PC-9 (cell line): ENCODE results near the gene PRKD3. TPM values are rescaled to one million over a fixed set of nuclear protein-coding genes. Genes with fewer than 3 reads are reported as not detected.

ENCODE experiments used
- BruUV-seq: library from RNA; stranded (reverse); fragments of 400-500 nt; replicated peaks from 2 replicates; lab custom pipeline; 2021; lab: Mats Ljungman, UMichigan
- CTCF ChIA-PET: fragments of 300-600 bp; sonication (Branson Sonifier 250); formaldehyde crosslinking; loops from one replicate; lab custom pipeline; 2022; ENCODE audit warnings: antibody characterized with exemption; lab: Charles Lee
- POLR2A ChIA-PET: fragments of 300-600 bp; sonication (Branson Sonifier 250); formaldehyde crosslinking; loops from one replicate; lab custom pipeline; 2022; ENCODE audit warnings: antibody characterized with exemption; ENCODE audit not compliant: unreplicated experiment; lab: Charles Lee
- DNase-seq, 2 experiments: peaks; one replicate each; pipeline versions ENCODE4 v3.0.0 to v3.0.0-alpha.2; 2015 to 2022; ENCODE audit warnings: mixed read lengths in 1 of 2
- H2AFZ ChIP-seq: fragments of 200-600 bp; sonication (generic); 2 replicates; pipeline ENCODE4 v1.8.1; 2017; ENCODE audit warnings: antibody characterized with exemption
- H3F3A ChIP-seq: fragments of 200-600 bp; sonication (generic); 2 replicates; pipeline ENCODE4 v1.8.1; 2017; ENCODE audit warnings: antibody characterized with exemption, mild to moderate bottlenecking, low read depth; ENCODE audit not compliant: insufficient read depth
- H3K27ac ChIP-seq: fragments of 200-600 bp; sonication (generic); 2 replicates; pipeline ENCODE4 v1.6.1; 2016; ENCODE audit warnings: mixed run types
- H3K27me3 ChIP-seq: fragments of 200-600 bp; sonication (generic); 2 replicates; pipeline ENCODE4 v1.6.1; 2016; ENCODE audit warnings: low read depth, mixed run types; ENCODE audit not compliant: insufficient read depth
- H3K36me3 ChIP-seq: fragments of 200-600 bp; sonication (generic); 2 replicates; pipeline ENCODE4 v1.6.1; 2016; ENCODE audit warnings: low read depth, mixed run types
- H3K4me1 ChIP-seq: fragments of 200-600 bp; sonication (generic); replicated peaks from 2 replicates; pipeline ENCODE4 v1.6.1; 2016; ENCODE audit warnings: mixed run types; ENCODE audit not compliant: insufficient read depth
- H3K4me2 ChIP-seq: fragments of 200-600 bp; sonication (generic); 2 replicates; pipeline ENCODE4 v1.6.1; 2017; ENCODE audit warnings: mixed run types
- H3K4me3 ChIP-seq: fragments of 200-600 bp; sonication (generic); 2 replicates; pipeline ENCODE4 v1.6.1; 2016; ENCODE audit warnings: mixed run types
- H3K79me2 ChIP-seq: fragments of 200-600 bp; sonication (generic); 2 replicates; pipeline ENCODE4 v1.6.1; 2017; ENCODE audit warnings: low read depth, mixed run types
- H3K9me2 ChIP-seq: fragments of 200-600 bp; sonication (generic); 2 replicates; pipeline ENCODE4 v1.8.1; 2017; ENCODE audit warnings: mild to moderate bottlenecking; ENCODE audit not compliant: insufficient read depth
- H3K9me3 ChIP-seq: fragments of 200-600 bp; sonication (generic); 2 replicates; pipeline ENCODE4 v1.8.1; 2016; ENCODE audit warnings: low read depth; ENCODE audit not compliant: insufficient read depth
- H4K20me1 ChIP-seq: fragments of 200-600 bp; sonication (generic); 2 replicates; pipeline ENCODE4 v1.8.1; 2017; ENCODE audit not compliant: insufficient read depth
- EZH2 ChIP-seq: fragments of 200-600 bp; sonication (generic); IDR thresholded peaks from 2 replicates; pipeline ENCODE4 v1.8.0; 2017; ENCODE audit warnings: antibody characterized with exemption, low read depth
- intact Hi-C: fragments of 100-400 bp; cut with micrococcal nuclease; formaldehyde crosslinking; loops from one replicate; pipeline ENCODE4 v1.10.0; 2022; ENCODE audit not compliant: unreplicated experiment
- total RNA-seq: library from RNA; stranded (reverse); gene quantifications from 2 replicates; pipeline ENCODE4 v1.2.3, GENCODE V29; 2021
- TF ChIP-seq, protein P1 (sequence below): fragments of 200-600 bp; sonication (generic); conservative IDR thresholded peaks from 2 replicates; pipeline ENCODE4 v1.6.1; 2017; ENCODE audit warnings: mixed run types, antibody characterized with exemption, mild to moderate bottlenecking, moderate library complexity

Gene PRKD3
- total RNA-seq, 1 experiment from 2014 or later: 27.5 TPM

DNA sequence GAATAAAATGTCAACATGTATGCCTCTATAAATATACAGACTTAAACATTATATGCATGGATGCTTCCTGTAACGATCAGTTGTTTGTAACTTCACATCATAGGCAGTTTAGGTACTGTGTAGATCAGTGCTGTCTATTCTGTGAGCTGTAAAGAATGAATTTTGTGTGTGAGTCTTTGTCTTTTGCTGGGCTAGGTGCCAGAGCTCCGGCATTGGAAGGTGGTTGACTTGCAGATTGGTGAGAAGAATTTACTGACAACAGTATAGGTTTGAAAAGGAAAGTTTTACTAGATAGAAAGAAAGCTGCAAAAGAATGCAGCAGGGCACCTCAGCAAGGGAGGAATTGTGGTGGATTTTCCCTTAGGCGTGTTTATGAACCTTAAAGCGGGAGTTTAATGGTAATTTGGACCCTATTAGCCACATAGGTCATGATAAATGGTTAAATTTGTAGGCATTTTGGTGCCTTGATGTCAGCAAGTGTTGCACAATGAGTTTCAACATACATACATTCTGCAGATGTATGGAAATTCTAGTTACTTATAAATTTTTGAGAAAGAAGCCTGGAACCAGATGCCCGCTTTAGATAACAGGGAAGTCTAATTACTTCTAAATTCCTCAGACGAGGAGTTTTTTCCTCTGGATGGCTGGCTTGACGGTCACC lies 13.1 kb upstream of the PRKD3 start:
- H3K4me2 ChIP-seq: no peak overlapping the region
- no peak for DNase-seq
- H3K27ac ChIP-seq: no peak overlapping the region
- no peaks in the 10 kb centered on the region for H3K9me2 ChIP-seq
- H3K9me3 ChIP-seq: no peaks in the 10 kb centered on the region
- no peaks in the 10 kb centered on the region for H3K36me3 ChIP-seq
- no peaks in the 10 kb centered on the region for H3K27me3 ChIP-seq
- intact Hi-C loops: no loop called here
- ChIA-PET POLR2A (no interaction called here), CTCF (interaction anchor here (0.6 kb wide), 1 partner anchor 69 kb away, joined by 5 read pairs; no protein-coding TSS in a partner anchor)
- no peaks in the 10 kb centered on the region for H3F3A ChIP-seq
- BruUV-seq: no TSS peak
- no peak for TF ChIP-seq EZH2
- TF ChIP-seq, protein P1, sequence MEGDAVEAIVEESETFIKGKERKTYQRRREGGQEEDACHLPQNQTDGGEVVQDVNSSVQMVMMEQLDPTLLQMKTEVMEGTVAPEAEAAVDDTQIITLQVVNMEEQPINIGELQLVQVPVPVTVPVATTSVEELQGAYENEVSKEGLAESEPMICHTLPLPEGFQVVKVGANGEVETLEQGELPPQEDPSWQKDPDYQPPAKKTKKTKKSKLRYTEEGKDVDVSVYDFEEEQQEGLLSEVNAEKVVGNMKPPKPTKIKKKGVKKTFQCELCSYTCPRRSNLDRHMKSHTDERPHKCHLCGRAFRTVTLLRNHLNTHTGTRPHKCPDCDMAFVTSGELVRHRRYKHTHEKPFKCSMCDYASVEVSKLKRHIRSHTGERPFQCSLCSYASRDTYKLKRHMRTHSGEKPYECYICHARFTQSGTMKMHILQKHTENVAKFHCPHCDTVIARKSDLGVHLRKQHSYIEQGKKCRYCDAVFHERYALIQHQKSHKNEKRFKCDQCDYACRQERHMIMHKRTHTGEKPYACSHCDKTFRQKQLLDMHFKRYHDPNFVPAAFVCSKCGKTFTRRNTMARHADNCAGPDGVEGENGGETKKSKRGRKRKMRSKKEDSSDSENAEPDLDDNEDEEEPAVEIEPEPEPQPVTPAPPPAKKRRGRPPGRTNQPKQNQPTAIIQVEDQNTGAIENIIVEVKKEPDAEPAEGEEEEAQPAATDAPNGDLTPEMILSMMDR: no peak
- H2AFZ ChIP-seq: no peak overlapping the region
- H3K4me1 ChIP-seq: no peaks in the 10 kb centered on the region
- H3K79me2 ChIP-seq: no peaks in the 10 kb centered on the region
- H3K4me3 ChIP-seq: no peak overlapping the region
- no peaks in the 10 kb centered on the region for H4K20me1 ChIP-seq

DNA sequence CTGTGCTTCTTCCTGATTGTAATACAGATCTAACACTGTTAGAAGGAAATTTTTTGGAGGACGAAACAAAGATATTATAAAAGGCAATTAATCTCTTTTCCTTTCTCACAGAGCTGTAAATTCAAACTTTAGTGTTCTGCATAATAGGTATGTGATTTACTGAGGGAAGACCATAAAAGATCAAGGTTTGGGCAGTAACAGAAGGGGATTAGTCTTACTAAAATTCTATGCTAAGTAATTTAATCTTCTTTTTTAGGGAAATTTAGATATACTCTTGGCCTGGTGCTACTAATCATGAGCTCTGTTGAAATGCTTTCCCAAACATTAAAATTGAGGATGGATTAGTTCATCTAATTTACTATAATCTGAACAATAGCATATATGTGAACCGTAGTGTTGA lies 11.0 kb upstream of the PRKD3 start:
- intact Hi-C loops: no loop called here
- POLR2A ChIA-PET: interaction anchor here (0.6 kb wide), 1 partner anchor 22 kb away, joined by 10 read pairs; no protein-coding TSS in a partner anchor
- H3K4me3 ChIP-seq: no peak overlapping the region
- H3K36me3 ChIP-seq: no peaks in the 10 kb centered on the region
- H3K9me3 ChIP-seq: no peaks in the 10 kb centered on the region
- no peak overlapping the region for H2AFZ ChIP-seq
- no peak overlapping the region for H3K27ac ChIP-seq
- DNase-seq: no peak
- H3K9me2 ChIP-seq: no peaks in the 10 kb centered on the region
- no peaks in the 10 kb centered on the region for H3K27me3 ChIP-seq
- TF ChIP-seq, protein P1: no peak
- no peak for TF ChIP-seq EZH2
- no peaks in the 10 kb centered on the region for H3K79me2 ChIP-seq
- CTCF ChIA-PET: no interaction called here
- H4K20me1 ChIP-seq: no peaks in the 10 kb centered on the region
- no peaks in the 10 kb centered on the region for H3K4me1 ChIP-seq
- no peaks in the 10 kb centered on the region for H3F3A ChIP-seq
- BruUV-seq: no TSS peak
- H3K4me2 ChIP-seq: no peak overlapping the region

DNA sequence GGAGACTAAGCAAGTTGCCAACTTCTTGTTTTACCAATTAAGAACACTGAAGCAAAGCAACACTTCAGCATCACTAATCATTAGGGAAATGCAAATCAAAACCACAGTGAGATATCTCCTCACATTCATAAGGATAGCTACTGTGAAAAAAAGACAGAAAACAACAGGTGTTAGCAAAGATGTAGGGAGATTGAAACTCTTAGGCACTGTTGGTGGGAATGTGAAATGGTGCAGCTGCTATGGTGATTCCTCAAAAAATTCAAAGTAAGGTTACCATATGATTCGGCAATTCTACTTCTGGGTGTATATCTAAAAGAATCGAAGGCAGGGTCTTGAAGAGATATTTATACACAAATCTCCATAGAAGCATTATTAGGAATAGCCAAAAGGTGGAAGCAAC lies 8.6 kb upstream of the PRKD3 start:
- POLR2A ChIA-PET: no interaction called here

More for the DNA sequence above, 8.6 kb upstream of the PRKD3 start:
- BruUV-seq: no TSS peak
- Histone ChIP-seq H3K4me3 (no peak overlapping the region), H3K36me3 (no peaks in the 10 kb centered on the region), H3K4me1 (no peaks in the 10 kb centered on the region), H3K27me3 (no peaks in the 10 kb centered on the region), H3K9me2 (no peaks in the 10 kb centered on the region), H3K79me2 (no peaks in the 10 kb centered on the region), H3F3A (no peaks in the 10 kb centered on the region), H2AFZ (no peak overlapping the region), H3K4me2 (no peak overlapping the region), H3K27ac (no peak overlapping the region), H3K9me3 (no peaks in the 10 kb centered on the region), H4K20me1 (no peaks in the 10 kb centered on the region)
- intact Hi-C loops: no loop called here
- TF ChIP-seq, protein P1: no peak
- no peak for TF ChIP-seq EZH2
- CTCF ChIA-PET: no interaction called here
- no peak for DNase-seq
